ENCODE measurements around the gene SLC6A2.

SLC6A2 gene

GRCh38 chr16:55678161-55678821 lies 22.5 kb downstream of the SLC6A2 start:
- DNase-seq = no peak

GRCh38 chr16:55682086-55682485 lies 26.3 kb downstream of the SLC6A2 start:
- DNase-seq = no peak

- no peak for DNase-seq
Measured at GRCh38 chr16:55685973-55686372, 30.2 kb downstream of the SLC6A2 start.

- DNase-seq = no peak
Measured at GRCh38 chr16:55686671-55687070, 30.9 kb downstream of the SLC6A2 start.

DNA sequence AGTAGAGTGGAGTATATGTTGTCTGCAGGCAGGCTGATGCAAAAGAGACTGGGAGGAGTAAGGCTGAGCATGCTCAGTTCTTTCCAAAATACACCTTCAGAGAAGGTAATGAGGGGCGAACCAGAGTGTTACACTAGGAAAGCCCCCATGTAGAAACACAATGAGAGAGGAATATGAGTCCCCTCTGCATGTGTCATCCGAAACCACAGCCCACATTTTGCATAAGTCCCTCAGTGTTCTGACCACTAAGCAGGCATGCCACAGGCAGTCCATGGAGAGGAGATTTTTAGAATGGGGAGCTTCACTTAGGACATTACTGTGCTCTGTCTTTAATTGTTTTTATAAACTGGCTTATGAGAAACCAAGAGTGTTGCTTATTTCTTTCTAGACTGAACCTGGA lies 32.0 kb downstream of the SLC6A2 start:
- no peak for DNase-seq

- DNase-seq = no peak
Measured at GRCh38 chr16:55690841-55691240, 35.1 kb downstream of the SLC6A2 start.

- no peak for DNase-seq
Measured at GRCh38 chr16:55691771-55692170, 36.0 kb downstream of the SLC6A2 start.

GRCh38 chr16:55695595-55695994 lies 39.8 kb downstream of the SLC6A2 start:
- DNase-seq = no peak

DNA sequence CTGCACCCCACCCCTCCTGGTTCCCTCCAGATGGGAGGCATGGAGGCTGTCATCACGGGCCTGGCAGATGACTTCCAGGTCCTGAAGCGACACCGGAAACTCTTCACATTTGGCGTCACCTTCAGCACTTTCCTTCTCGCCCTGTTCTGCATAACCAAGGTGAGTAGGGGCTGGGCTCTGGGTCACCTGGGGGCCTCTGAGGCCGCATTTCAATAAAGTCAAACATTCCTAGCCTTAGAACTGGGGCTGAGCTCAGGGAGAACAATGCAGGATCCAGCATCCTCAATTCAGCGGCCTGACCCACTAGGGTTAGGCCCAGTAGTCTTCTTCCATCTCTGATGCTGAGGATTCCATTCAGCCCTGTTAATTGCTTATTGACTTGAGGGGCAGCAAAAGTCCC lies 42.1 kb downstream of the SLC6A2 start:
- DNase-seq = no peak

GRCh38 chr16:55698331-55698730 lies 42.5 kb downstream of the SLC6A2 start:
- no peak for DNase-seq

GRCh38 chr16:55698946-55699345 lies 43.2 kb downstream of the SLC6A2 start:
- no peak for DNase-seq

- no peak for DNase-seq
Measured at GRCh38 chr16:55699616-55700015, 43.8 kb downstream of the SLC6A2 start.

DNA sequence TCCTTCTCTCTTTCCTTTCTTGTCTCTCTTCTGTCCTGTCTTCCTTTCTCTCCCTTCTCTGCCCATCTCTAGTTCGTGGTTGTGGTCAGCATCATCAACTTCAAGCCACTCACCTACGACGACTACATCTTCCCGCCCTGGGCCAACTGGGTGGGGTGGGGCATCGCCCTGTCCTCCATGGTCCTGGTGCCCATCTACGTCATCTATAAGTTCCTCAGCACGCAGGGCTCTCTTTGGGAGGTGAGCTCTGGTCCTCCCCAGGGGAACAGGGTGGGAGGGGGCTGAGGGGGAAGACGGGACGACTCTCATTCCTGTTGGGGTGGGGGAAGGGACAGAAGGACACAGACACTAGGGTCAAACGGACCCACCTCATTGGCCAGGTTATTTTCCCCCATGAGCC lies 44.3 kb downstream of the SLC6A2 start:
- no peak for DNase-seq

- DNase-seq = no peak
Measured at GRCh38 chr16:55700961-55701360, 45.2 kb downstream of the SLC6A2 start.

DNA sequence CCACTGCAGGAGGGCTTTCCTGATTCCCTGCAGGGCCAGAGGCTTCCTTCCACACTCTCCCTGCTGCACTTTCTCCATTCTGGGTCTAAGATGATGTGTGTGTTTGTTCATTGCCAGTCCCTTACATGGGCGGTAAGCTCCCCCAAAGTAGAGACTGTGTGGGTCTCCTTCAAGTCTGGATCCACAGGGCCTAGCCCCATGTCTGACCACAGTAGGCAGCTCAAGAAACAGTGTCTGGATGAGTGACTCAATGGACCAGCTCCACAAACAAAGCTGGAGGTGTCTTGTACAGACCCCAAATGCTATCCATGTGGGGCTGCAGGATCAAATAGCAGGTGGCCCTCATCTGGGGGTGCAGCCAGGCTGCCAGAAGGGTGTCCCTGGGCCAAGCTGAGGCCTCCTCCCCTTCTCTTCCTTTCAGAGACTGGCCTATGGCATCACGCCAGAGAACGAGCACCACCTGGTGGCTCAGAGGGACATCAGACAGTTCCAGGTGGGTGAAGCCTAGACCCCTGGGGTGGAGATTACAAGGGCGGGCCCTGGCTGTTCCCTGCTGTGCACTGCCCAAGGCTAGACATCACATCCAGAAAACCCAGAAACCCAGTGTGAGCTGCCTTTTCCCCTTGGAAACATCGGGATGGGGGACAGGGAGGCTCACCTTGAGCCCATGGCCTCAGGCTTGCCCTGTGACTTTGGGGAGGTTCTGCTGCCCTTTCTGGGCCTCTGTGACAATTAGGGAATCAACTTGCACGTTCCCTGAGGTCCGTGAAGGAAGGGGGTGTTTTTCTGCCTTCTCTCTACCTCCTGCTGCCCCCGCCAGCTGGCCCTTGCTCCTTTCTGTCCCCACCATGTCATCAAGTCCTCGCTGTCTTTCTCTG lies 45.9 kb downstream of the SLC6A2 start:
- DNase-seq = no peak

DNA sequence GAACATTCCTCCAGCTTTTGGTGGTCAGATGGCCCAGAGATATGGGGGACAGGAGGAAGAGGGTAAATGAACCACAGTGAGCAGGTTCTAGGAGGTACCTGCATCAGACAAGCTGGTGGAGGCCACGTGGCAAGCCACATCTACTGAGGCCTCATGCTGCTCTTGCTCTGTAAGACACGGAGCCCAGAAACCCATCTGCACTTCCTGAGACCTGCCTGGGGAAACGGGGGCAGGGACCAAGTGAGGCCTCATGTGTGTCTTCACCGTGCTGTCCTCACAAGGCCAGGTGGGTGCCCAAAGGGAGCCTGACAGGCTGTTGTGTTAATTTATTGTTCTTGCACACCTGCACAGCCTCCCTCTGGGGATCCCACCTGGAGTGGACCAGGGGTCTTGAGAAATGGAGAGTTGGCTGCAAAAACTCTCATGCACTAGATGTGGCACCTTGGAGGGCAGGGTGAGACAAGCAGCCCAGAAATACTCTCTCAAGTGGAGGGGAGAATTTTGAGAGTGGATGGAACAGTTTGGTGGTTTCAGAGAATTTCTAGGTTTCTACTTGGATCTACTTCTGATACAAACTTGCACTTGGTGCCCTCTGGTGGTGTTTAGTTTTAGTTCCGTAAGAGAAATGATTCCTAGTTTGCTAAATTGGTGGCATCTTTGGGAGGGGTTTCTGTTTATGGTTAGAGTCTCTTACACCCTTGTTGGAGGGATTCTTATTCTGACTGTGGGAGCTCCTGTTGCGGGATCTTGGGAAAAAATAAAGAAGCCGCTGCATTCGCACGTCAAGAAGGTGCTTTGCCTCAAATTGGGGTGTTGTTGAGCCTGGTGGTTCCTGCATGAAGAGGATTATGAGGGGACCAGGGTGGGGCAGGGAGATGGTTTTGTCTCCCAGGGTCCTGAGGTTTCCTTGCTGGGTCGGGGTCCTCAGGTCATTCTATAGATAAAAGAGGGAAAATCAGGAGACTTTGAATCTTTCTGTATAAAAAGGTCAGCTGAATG lies 47.5 kb downstream of the SLC6A2 start:
- DNase-seq = no peak

DNA sequence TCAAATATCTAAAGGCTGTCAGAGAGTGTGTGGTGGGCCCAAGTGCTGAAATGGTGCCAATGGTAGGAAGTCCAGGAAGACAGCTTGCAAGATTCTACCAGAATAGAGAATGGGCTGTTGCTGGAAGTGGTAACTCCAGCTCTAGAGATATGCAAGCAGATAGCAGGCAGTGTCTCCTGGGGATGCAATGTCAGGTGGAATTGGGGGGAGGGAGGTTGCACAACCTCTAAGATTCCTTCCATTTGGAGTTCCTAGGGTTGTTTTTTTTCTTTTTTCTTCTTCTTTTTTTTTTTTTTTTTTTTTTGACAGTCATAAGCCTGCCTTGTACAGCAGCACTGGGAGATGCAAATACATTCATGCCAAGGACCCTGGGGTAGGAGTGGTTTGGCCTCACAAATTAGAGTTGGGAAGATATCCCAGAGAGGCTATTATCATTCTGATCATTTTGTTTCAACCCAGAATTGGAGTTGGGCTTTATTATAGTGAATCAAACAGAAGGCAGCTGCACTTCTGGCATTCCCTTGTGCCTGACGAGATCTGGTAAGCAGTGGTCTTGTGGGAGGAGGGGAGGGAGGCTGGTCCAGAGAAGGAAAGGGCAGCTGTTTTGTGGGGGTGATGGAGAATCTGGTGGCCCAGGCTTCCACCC lies 51.1 kb downstream of the SLC6A2 start:
- DNase-seq = no peak

- DNase-seq = no peak
Measured at GRCh38 chr16:55709801-55710200, 54.0 kb downstream of the SLC6A2 start.

- DNase-seq = no peak
Measured at GRCh38 chr16:55710466-55710865, 54.7 kb downstream of the SLC6A2 start.

DNA sequence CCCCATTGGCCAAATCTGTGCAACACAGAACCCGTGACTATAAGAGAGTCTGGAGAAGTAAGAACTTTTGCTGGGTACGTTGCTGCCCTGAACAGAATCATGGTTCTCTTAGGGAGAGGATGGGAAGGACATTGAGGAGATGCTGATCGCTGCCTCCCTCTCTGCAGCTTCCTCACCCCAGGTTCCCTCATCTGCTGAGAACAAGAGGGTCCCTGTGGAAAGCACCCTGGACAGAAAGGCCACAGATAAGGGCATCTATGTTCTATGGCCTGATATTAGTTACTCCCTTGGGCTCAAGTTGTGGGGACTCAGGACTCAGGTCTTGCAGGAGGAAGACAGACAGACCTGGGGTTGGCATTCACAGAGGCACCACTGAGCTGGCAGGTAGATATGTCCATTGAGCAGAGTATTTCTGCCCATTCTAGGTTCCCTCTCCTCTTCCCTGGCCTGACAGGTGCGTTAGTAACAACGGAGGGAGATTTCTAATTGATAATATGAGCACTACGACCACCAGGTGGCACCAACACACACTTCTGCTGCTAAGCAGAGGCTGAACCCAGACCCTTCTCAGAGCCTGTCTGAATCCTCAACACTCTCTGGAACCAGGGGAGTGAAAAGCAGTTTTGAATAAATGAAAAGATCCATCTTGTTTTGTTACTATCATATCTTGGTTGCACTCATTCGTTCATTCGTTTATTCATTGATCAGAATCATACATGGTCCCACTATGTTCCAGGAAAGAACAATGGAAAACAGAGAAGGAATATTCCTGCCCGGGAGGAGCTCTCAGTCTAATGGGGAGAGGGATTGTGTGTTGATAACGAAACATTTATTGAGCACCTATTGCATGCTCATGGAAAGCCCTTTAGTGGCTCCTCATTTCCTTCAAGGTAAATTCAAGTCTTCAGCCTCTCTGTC lies 56.4 kb downstream of the SLC6A2 start:
- DNase-seq = peak; percentile 46

GRCh38 chr16:55713103-55713502 lies 57.3 kb downstream of the SLC6A2 start:
- DNase-seq = no peak

GRCh38 chr16:55717326-55717725 lies 61.5 kb downstream of the SLC6A2 start:
- DNase-seq = no peak
